GM21390 (cell line): ENCODE measurements around the gene SHANK1.

Source experiments
- ATAC-seq: cut with Tn5 transposase; IDR thresholded peaks from one replicate; pipeline ENCODE4 v1.9.1; 2021; ENCODE audit not compliant: unreplicated experiment

Gene SHANK1

DNA sequence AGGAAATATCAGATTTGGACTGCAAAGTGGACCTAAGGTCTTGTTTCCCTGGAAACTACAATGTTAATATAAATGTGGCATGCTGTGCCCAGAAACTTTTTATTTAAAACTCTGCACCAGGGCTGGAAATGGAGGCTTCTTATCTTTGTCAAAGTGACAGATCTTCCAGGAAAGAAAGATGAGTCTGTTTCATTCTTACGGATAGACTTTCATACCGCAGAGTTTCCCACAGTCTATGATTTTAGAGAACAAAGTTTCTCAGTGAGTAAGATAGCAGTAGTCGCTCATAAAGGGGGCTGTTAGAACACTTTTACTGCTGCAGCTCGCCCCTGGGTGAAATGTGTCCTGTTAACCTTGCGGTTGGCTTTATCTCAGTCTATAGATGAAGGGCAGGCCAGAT lies 10.3 kb upstream of the SHANK1 start:
- ATAC-seq: no peak

DNA sequence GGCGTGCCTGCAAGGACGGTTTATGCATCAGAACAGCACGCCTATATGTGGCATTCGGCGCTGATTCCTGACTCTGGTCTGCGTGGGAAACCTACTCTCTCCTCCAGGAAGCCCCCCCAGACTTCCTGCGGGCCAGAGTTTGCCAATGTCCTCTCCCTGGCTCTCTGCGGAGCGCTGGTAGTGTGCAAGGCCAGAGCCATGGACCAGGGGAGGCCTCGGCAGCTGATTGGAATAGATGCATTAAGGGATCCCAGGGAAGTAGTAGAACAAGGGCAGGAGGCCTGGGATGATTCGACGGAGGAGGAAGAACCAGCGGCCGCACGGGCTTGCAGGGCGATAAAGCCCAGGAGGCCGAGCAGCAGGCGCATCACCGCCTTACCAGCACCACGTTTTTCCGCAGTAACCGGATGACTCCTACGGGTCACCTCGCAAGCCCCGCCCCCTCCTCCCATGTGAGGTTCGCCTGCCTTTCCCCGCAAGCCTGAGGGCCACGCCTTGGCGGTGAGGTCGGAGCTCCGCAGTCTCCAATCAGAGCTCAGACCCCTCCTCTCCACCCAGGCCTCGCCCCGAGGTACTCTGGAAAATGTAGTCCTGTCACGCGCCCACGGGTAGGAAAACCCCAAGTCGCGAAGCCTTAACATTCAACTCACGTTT lies 8.6 kb upstream of the SHANK1 start:
- ATAC-seq: no peak

DNA sequence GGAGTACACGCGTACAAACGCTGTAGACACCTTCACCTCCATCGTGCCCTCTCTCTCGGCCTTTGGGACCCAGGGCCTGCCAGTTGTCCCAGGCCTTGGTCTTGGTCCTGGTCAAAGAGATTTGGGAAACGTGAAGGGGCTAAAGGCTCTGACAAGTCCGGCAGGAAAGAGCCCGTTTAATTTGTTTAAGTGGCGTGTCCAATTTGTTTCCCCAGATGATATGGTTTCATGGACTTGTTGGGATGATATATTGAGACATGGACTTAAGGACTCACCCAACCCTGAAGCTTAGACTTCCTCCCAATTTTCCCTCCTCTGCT lies 6.3 kb upstream of the SHANK1 start:
- ATAC-seq: no peak

DNA sequence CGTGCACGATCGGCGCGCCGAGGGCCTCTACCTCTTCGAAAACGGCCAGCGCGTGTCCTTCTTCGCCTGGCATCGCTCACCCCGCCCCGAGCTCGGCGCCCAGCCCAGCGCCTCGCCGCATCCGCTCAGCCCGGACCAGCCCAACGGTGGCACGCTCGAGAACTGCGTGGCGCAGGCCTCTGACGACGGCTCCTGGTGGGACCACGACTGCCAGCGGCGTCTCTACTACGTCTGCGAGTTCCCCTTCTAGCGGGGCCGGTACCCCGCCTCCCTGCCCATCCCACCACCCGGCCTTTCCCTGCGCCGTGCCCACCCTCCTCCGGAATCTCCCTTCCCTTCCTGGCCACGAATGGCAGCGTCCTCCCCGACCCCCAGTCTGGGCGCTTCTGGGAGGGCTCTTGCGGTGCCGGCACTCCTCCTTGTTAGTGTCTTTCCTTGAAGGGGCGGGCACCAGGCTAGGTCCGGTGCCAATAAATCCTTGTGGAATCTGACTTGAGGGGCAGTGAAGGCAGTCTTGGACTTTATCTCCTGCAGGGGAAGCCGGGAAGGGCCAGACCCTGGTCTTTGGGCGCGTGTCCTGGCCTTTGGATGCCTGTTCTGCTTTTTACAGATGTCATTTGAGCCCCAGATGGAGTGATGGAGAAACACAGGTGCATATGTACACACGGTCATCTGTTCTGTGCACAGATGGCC lies 5.8 kb upstream of the SHANK1 start:
- ATAC-seq: peak; percentile 30

DNA sequence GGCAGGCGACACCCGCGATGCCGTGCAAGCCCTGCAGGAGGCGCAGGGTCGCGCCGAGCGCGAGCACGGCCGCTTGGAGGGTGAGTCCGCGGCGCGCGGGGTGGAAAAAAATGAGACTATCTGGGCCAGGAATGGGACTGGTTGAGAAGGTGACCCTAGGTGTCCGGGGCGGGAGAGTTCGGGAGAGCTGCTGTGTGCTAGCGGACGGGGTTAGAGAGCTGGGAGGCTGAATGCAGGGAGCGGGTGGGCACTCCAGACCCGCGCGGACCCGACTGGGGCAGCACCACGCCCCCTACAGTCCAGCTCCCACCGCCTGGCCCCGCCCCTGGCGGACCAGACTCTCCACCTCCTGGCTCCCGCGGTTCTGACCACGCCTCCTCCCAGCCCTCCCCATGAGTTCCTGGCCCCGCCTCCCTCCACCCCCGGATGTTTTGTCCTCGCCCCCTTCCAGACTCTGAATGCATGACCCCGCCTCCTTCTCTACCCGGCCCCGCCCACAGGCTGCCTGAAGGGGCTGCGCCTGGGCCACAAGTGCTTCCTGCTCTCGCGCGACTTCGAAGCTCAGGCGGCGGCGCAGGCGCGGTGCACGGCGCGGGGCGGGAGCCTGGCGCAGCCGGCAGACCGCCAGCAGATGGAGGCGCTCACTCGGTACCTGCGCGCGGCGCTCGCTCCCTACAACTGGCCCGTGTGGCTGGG lies 5.1 kb upstream of the SHANK1 start:
- ATAC-seq: peak; percentile 82

DNA sequence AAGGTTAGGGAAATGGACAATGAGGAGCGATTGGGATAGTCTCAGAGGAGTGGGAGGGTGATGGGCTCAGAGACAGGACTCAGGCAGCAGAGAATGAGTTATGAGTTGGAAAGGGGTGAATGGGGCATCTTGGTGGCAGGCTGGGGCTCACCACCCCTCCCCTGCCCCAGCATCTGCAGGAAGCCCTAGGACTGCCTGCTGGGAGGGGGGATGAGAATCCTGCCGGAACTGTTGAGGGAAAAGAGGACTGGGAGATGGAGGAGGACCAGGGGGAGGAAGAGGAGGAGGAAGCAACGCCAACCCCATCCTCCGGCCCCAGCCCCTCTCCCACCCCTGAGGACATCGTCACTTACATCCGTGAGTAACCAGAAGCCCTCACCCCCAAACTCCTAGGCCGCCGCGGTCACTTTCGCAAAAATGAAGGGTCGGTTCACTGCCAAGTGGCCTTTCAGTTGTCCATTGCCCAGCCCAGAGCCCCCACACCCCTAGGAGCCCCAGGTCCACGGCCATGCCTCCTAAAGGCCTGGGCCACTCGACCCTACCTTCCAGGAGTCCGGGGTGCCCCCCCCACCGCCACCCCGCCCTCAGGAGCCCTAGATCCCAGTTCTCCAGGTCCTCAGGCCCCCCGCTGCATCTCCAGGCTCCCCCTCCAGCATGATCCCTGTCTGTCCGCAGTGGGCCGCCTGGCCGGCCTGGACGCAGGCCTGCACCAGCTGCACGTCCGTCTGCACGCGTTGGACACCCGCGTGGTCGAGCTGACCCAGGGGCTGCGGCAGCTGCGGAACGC lies 4.3 kb upstream of the SHANK1 start:
- ATAC-seq: no peak

DNA sequence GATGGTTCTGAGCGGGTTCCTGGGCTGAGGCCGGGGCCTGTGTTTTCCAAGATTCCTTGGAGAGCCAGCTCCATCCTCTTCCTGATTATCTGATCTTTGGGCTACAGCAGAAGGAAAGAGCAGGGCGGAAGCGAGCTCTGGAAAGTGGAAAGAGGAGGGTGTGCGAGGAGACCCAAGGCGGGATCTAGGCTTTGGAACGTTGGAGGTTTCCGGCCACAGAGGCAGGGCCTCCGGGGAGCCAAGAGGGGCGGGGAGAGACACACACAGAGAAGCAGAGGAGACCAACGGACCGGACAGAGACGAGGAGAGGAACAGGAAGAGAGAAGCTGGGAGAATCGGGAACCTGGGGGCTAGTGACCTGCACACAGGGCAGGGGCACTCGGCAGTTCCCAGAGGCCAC lies 3.5 kb upstream of the SHANK1 start, which contains the start of gene CLEC11A:
Gene CLEC11A, plus strand, starts transcription at position 296 of the 400 bp plus-strand sequence. CDS start 162 bp downstream, outside the sequence.
- no peak for ATAC-seq

DNA sequence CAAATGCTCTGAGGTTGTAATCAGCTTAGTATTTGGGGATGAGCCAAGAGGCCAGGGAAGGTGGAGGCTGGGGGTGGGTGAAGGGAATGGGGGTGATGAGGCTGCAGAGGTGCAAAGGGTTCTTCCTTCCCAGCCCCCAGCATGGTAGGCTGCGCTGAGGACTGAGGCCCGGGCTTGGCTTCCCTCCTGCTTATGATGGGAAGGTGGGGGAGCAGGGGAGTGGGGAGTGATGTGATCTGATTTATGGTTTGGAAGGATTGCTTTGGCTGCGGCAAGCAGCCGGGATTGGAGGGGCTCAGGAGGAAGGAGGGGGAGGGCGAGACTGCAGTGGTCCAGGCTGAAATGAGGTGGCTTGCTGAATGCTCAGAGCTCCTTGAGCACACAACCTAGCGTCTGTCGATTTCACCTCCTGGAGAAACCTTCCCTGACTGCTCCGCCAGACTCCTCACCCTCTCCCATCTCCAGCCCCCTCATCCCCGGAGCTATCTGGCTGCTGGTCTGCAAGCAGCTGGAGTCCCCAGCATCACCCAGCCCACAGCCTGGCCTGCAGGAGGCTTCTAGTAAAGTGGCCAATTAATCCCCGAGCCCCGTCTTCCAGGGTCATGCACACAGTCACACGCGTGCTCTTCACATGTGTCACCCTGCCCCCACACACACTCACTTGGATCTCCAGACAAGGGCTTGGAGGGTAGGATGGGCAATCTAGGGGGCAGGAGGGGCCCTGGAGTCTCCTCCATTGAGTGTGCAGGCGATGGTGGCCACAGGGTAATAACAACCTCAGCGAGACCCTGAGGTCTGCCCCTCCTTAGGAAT lies 2.8 kb upstream of the SHANK1 start:
- no peak for ATAC-seq

DNA sequence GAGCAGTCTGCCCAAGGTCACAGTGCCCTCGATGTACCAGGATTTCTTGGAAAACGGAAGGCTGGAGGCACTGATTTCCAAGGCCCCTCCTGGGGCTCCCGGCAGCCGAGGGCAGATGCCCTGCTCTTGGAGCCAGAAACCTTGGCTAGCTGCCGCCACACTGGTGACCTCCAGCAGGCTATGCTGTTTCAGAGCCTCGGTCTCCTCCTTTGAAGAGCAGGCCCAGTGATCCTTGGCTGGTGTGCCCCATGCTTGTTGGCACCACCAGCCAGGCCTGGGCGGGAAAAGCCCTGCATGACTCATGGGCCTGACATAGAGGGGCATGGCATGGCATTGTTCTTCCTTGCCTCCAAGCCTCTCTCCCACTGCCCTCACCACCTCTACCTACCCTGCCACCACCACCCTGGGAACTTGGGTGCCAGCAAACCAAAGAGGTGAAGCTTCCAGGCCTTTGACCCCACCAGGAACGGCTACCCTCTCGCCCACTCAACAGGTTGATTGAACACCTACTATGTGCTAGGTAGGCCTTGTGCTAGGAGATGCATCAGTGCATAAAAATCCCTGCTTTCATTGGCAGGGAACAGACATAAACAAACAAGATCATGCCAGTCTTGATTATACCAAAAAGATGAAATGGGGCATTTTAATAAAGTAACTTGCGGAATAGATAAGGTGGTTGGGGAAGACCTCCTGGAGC lies 2.0 kb upstream of the SHANK1 start:
- ATAC-seq: no peak

DNA sequence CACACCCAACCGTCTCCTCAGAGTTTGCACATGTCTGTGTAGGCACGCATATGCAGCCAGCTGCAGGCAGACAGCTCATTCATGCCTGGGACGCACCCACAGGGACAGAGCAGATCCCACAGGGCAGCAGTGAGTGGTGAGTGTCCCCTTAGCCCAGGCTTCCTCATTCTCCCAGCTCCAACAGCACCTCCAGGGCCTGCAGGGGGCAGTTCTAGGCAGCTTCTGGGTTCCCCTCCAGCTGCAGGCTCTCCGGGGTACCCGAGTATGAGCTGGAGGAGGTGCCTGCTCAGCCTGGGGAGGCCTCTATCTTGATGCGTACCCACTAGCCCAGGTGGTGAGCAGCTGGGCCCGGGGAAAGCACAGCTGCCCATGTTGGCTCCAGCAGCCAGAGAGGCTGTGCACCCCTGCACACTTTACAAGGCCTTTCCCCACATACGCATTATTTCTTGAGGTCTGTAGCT lies 1.3 kb upstream of the SHANK1 start:
- no peak for ATAC-seq

DNA sequence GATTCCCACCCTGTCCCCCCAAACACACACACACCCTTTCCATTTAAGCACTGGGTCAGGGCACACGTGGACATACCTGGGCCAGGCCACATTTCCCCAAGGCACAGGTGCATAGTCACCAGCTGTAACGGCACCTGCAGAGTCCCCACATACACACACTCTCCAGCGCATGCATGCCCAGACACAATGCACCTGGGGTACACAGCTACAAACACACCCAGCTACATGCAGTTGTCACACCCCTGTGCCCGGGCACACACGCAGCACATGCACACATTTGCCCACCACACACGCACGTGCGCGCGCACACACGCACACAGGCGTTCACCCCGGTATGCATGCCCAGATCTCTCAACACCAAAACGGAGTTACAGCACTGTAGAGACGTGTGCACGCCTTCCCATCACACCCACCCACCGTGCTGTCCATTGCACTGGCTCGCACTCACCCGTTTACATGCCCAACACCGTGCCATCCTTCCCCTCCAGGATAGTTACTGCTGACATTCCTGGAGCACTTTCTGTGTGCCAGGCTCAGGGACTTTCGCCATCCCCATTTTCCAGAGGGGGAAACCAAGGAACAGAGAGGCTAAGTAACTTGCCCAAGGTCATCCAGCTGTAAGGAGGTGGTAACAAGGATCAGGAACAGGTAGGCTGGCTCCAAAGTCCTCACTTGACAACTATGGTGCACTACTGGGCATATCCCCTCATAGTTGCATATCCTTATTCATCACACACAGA lies 749 bp upstream of the SHANK1 start:
- no peak for ATAC-seq

DNA sequence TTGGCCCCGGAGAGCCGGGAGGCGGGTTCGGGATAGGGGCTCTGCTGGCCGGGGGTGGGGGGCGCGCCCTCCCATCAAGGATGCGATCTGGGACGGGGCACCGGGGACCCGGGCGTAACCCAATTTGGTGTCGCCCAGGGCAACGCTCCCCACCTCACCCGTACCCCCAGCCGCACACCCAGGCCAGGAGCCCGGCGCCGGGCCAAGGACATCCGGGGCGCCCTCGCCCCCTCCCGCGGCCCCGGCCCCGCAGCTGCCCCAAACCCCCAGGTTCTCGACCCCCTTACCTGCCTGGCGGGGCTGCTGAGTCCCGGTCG lies 525 bp downstream of the SHANK1 start:
- no peak for ATAC-seq

DNA sequence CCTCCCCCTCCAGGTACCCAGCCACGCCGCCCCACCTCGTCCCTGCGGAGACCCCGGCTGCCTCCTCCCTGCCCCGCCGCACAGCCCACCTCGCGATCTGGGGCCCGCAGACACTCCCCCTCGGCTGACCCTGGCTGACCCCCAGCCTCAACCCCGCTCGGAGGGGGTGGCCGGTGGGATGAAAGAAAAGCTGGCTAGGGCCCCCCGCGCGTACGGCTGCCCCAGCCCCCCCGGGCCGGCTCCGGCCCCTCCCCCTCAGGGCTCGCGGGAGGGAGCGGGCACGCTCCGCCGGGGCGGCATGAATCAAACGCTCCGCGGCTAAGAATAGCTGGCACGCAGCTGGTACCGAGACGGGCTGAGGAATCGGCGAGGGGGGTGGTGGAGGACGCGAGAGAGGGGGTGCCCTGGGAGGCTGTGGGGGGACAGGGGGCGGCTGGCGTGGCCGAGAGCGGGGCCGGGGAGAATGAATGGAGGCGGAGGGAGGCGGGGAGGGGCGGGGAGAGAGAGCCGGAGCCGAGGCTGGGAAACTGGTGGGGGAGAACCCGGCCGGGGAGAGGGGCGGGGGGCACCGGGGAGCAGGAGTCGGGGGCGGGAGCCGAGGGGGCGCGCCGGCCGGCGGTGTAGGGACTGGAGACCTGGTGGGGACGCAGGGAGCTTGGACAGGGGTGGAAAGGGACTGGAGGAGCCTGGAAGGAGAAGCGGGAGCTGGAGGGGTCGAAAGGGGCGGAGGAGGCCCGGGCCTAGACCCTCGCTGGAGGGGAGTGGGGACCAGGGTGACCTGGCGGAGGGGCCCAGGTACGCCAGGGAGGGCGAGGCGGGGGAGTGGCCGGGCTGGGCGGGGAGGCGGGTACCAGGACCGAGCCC lies 1.1 kb downstream of the SHANK1 start:
- no peak for ATAC-seq

DNA sequence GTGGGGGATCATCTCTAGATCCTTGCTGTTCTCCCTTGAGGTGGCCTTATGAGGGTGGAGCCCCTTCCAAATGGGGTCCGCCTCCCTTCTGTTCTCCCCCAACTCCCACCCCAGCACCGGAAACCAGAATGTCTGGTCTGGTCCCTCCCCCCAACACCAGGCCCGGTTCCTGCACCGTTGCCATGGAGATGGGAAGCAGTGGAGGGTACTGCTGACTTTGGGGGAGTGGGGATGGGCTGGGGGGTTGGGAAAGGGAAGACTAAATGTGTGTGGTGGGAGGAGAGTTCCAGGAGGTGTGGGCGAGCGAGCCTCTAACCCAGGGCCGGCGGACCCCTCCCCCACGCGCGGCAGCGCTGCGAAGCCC lies 1.7 kb downstream of the SHANK1 start:
- ATAC-seq: no peak

DNA sequence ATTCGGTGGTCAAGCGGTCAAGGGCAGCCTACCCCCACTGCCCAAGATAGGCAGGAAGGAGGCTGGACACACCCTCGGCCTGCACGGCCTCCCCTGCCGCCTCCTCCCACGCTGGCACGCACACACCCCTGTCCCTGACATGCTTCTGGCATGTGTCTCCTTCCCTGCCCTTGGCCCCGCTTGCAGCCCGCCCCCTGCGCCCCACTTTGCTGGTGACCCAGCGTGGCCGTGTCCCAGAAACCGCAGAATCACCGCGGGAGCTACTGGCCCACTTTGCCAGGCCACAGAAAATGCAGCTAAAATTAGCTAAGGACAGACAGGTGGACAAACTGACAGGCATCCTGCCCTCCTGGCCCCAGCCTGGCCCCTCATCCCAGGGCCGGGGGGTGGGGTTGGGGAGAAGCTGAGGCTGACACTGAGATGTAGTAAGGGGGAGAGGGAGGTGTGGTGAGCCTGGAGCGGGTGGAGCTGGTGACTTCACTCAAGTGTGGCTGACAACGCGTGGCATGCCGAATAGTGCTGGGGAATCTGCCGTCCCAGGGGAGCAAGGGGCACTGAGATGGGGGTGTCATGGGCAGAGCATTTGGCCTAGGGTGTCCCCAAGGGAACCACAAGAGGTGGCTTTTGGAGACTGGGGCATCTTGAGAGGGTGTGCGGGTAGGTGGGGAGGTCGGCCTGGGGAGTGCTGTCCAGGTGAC lies 2.4 kb downstream of the SHANK1 start:
- no peak for ATAC-seq

DNA sequence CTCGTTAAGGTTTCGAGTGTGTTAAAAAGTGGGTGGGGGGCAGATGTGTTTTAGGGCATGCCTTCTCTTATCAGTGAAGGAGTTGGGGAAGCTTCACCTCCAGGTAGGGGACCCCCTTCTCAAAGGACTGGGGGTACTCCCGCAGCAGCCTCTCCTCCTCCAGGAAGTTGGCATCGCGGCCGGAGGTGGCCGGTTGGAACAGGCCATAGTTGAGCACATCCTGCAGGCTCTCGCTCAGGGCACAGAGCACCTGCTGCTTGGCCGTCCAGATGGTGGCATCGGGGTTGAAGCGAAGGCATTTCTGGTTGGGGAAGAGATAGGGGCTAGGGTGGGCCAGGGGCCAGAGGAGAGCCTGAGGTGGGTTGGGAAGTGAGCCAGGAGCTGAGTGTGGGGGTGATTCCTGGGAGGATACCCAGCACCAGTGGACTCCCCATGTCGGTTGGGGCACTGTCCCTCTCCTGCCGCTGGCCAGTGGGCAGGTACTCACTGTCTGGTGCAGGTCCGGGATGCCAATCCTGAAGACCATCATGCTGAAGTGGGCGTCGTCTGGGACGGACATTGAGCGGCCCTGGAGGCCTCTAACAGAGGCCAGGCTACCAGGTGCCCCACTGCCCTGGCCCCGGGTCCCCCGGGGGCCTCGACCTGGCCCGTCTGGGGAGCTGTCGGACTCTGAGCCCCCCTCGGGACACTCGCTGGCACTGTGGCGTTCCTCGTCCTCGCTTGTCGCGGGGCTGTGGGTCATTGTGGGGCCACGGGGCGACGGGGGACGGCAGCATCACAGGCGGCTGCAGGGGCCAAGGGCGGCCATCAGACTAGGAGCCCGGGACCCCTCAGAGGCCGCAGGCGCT lies 3.2 kb downstream of the SHANK1 start:
- no peak for ATAC-seq

DNA sequence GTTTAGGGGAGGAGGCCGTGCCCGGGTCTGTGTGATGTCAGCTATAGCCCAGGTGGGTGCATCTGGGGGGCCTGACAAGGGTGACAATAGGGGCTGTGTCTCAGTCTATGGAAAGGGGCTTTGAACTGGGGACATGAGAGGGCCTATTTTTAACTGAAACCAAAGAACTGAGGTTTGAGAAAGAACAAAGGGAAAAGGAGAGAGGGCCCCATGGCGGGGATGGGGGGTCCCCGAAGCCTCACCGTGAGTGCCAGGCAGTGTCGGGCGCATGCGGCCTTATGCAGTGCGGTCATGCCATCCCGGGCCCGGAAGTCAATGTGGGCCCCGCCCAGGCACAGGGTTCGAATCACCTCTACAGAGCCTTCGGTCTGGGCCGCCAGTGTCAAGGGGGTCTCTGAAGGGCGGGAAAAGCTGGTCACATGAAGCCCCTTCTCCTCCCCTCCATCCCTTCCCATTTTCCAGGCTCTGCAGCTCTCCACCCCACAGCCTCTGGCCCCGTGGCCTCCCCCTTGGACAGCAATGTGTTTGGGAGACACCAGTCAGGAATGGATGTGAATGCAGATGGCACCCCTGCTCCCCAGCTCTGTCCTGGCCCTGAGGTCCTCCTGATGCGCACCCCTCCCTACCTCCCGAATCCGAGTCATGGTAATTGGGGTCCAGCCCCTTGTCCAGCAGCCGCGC lies 5.9 kb downstream of the SHANK1 start:
- ATAC-seq: no peak
